NCI-H2196 treated with DMSO at 0.1 percent for 48 hours (cell line): ENCODE data around the gene DMWD.
"Not testable (repeated sequence)": the region's sequence is repeated elsewhere in the genome, so short reads cannot be mapped to it uniquely, and the experiment has no call there.

ENCODE experiments used
- DNase-seq: peaks from one replicate; lab custom pipeline; 2025; ENCODE audit not compliant: unreplicated experiment; lab: John Stamatoyannopoulos, UW

DMWD gene

DNA sequence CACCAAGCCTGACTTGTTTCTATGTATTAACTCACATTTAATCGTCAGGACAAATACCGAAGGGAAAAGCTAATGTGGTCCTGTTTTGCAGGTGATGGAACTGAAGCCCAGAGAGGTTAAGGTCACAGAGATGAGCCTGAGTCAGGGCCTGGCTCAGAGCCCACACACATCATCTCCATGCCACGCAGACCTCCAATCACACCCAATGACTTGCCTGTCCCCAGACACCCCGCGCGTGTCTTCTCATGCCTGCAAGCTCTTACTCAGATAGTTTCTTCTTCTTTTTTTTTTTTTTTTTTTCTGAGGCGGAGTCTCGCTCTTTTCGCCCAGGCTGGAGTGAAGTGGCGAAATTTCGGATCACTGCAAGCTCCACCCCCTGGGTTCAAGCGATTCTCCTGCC, 40.0 kb downstream of the DMWD start:
- no peak for DNase-seq

DNA sequence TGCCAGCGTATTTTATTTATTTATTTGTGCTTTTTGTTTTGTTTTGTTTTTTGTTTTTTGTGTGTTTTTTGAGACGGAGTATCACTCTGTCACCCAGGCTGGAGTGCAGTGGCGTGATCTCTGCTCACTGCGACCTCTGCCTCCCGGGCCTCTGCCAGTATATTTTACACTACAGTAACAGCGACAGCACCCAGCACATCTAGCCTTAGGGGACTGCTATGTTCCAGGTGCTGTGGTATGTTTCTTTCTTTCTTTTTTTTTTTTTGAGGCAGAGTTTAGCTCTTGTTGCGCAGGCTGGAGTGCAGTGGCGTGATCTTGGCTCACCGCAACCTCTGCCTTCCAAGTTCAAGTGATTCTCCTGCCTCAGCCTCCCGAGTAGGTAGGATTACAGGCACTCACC, 41.2 kb downstream of the DMWD start:
- DNase-seq, result not testable (repeated sequence)

DNA sequence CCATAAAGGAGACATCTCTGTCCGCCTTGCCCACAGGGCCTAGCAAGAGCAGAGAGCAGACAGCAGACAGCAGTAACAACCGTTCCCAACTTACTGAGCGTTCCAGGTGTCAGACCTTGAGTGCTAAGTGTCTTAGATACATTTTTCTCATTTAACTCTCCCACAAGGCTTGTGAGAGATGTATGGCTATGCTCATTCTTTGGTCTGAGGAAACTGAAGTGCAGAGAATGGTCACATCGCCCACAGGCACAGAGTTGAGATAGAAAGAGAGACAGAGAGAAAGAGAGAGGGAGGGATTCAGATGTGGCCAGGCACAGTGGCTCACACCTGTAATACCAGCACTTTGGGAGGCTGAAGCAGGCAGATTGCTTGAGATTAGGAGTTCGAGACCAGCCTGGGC, 45.1 kb downstream of the DMWD start:
- no peak for DNase-seq

DNA sequence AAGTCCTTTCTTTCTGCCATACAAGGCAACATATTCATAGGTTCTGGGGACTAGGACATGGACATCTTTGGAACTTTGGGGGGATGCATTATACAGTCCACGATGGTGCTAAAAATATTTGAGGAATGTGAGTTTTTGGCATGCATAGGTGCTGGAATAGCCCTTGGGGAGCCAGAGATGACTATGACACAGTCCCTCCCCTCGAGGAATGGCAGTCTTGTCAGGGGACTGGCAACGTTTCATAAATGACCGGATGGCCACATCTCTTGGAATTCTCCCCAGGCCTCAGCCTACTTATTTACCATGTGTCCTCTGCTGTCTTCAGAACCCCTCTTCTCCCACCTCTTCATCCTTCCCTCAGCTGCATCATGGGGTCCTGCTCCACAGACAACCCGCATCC, 45.8 kb downstream of the DMWD start:
- DNase-seq, result no peak

DNA sequence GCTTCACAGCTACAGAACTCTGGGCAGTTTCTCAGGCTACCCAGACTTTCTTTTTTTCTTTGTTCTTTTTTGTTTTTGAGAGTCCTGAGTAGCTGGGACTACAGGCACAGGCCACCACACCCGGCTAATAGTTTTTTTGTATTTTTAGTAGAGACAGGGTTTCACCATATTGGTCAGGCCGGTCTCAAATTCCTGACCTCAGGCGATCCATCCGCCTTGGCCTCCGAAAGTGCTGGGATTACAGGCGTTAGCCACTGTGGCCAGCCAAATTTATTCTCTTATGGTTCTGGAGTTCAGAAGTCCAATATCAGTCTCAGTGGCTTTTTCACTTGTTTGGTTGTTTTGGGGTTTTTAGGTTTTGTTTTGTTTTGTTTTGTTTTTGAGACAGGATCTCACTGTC, 47.0 kb downstream of the DMWD start:
- no peak for DNase-seq

DNA sequence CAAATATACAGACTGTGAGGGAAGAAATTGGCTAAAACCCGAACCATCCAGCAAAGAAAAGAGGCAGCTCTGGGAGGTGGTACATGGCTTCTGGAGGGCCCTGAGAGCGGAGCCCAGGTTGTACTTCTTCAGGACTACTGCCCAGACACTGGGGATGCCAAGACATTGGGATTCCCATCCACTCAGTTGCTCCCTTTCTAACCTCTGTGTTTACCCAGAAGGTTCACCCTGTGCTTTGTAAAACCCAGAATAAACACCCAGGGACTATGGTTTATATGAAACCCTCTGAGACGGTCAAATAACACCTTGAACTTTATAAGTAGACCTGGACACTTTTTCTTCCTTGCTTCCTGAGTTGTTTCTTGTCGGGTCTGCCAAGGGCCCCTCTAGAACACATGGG, 49.7 kb downstream of the DMWD start:
- no peak for DNase-seq

DNA sequence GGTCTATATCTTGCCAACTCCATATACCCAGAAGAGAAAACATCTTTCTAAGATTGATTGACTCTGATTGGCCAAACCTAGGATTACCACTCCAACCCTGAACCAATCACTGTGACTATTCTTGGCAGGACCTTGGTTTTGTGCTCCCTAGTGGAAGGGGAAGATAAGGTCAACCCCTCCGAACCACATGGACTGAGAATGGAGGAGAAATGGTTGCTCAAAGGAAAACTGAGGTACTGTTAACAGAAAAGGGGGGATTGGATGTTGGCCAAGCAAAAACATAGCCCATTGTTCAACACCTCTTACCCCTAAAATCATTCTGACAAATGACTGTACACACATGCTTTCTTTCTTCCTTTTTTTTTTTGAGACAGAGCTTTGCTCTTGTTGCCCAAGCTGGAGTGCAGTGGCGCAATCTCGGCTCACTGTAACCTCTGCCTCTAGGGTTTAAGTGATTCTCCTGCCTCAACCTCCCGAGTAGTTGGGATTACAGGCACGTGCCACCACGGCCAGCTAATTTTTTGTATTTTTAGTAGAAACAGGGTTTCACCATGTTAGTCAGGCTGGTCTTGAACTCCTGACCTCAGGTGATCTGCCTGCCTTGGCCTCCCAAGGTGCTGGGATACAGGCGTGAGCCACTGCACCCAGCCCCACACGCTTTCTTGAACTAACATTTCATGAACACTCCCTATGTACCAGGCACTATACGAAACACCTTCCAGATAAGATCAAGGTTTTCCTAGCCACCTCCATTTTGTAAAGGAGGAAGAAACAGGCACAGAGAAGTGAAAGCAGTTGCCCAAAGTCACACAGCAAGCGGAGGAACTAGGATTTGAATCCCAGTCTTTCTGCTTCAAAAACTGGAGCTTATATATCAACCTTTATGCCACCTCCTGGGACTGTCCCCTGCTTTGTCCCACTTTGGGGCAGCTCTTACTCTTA, 52.9 kb downstream of the DMWD start:
- DNase-seq, result no peak

DNA sequence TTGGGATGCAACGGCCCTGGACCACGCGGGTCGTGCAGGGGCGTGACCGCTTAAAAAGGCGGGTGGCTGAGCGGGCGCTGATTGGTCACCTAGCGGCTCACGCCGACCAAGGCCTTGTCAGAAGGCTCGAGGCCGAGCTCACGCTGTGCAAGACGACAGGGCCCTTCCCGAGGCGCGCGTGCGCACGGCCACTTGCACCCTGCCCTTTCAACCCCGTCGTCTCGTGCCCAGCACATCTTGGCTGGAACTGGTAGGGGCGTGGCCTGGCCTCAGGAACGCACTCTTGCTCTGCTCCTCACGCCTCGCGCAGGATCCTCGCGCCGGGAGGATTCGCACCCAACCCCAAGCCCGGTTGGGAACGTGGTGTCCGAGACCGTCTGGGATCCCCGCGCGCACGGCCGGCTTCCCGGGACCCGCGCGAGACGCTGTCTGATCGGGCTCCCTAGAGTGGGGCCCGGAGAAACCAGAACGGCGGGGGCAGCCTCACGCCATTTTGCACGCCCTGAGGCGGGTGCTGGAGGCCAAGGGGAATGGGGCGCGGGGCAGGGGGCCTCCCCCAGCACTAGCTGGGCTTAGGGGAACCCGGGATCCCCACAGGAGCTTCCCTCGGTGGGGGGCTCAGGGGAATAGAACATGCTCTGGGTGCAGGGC, 59.4 kb downstream of the DMWD start, which contains the start of gene MEIOSIN:
MEIOSIN (plus strand) TSS at position 280 of the 651 bp plus-strand sequence. CDS start 1,938 bp downstream, outside the sequence.
- DNase-seq, result no peak
